A673 (cell line): ENCODE results near the gene FHIP2A. TPM values are rescaled to one million over a fixed set of nuclear protein-coding genes. Genes with fewer than 3 reads are reported as not detected.

Source experiments
- BruUV-seq: library from RNA; stranded (reverse); fragments of 400-500 nt; replicated peaks from 2 replicates; lab custom pipeline; 2021; lab: Mats Ljungman, UMichigan
- CTCF ChIA-PET: fragments of 300-600 bp; sonication (Branson Sonifier 250); formaldehyde crosslinking; loops from one replicate; lab custom pipeline; 2022; ENCODE audit warnings: antibody characterized with exemption; lab: Charles Lee
- POLR2A ChIA-PET: fragments of 300-600 bp; sonication (Branson Sonifier 250); formaldehyde crosslinking; loops from one replicate; lab custom pipeline; 2022; ENCODE audit warnings: antibody characterized with exemption; ENCODE audit not compliant: low non-redundant PET; lab: Charles Lee
- DNase-seq: peaks from one replicate; pipeline ENCODE4 v3.0.0-alpha.2; 2015; ENCODE audit warnings: low spot score
- H3K27ac ChIP-seq: fragments of 200-600 bp; sonication (generic); 2 replicates; pipeline ENCODE4 v1.5.1; 2016; ENCODE audit warnings: mixed run types, low read depth, mild to moderate bottlenecking, mixed read lengths, antibody characterized with exemption, low read length; ENCODE audit not compliant: poor library complexity, severe bottlenecking
- H3K27me3 ChIP-seq: fragments of 200-600 bp; sonication (generic); replicated peaks from 2 replicates; pipeline ENCODE4 v1.6.1; 2017; ENCODE audit warnings: mixed run types, low read depth, mild to moderate bottlenecking, mixed read lengths, antibody characterized with exemption, low read length; ENCODE audit not compliant: insufficient read depth, poor library complexity
- H3K36me3 ChIP-seq: fragments of 200-600 bp; sonication (generic); 2 replicates; pipeline ENCODE4 v1.6.1; 2016; ENCODE audit warnings: mixed run types, mild to moderate bottlenecking, mixed read lengths, antibody characterized with exemption, low read length; ENCODE audit not compliant: insufficient read depth, poor library complexity, severe bottlenecking
- H3K4me1 ChIP-seq: fragments of 200-600 bp; sonication (generic); 2 replicates; pipeline ENCODE4 v1.6.1; 2017; ENCODE audit warnings: mixed run types, mild to moderate bottlenecking, mixed read lengths, antibody characterized with exemption, low read length; ENCODE audit not compliant: insufficient read depth, poor library complexity, severe bottlenecking
- H3K4me3 ChIP-seq: fragments of 200-600 bp; sonication (generic); 2 replicates; pipeline ENCODE4 v1.5.1; 2016; ENCODE audit warnings: low read depth, mixed run types, mild to moderate bottlenecking, mixed read lengths, low read length; ENCODE audit not compliant: poor library complexity, severe bottlenecking
- H3K9me3 ChIP-seq: fragments of 200-600 bp; sonication (generic); 2 replicates; pipeline ENCODE4 v1.6.1; 2016; ENCODE audit warnings: mixed run types, low read depth, mild to moderate bottlenecking, mixed read lengths, antibody characterized with exemption, low read length; ENCODE audit not compliant: poor library complexity, severe bottlenecking
- EZH2 ChIP-seq: fragments of 200-600 bp; sonication (generic); IDR thresholded peaks from 2 replicates; pipeline ENCODE4 v1.6.1; 2017; ENCODE audit warnings: borderline replicate concordance, low read depth, mild to moderate bottlenecking, mixed read lengths, antibody characterized with exemption, low read length; ENCODE audit not compliant: poor library complexity, severe bottlenecking
- intact Hi-C: fragments of 100-400 bp; cut with micrococcal nuclease; formaldehyde crosslinking; loops from one replicate; pipeline ENCODE4 v1.10.0; 2022; ENCODE audit not compliant: unreplicated experiment
- total RNA-seq: library from RNA; stranded (reverse); gene quantifications from 2 replicates; pipeline ENCODE4 v1.2.3, GENCODE V29; 2021
- TF ChIP-seq, protein P1 (sequence below): fragments of 300-800, 200-600 bp; sonication (generic); conservative IDR thresholded peaks from 2 replicates; pipeline ENCODE4 v1.5.1; 2017; ENCODE audit warnings: low read depth, mild to moderate bottlenecking, antibody characterized with exemption, low read length, moderate library complexity, mixed read lengths

FHIP2A gene
- total RNA-seq, 1 experiment from 2014 or later, result 14.4 TPM

DNA sequence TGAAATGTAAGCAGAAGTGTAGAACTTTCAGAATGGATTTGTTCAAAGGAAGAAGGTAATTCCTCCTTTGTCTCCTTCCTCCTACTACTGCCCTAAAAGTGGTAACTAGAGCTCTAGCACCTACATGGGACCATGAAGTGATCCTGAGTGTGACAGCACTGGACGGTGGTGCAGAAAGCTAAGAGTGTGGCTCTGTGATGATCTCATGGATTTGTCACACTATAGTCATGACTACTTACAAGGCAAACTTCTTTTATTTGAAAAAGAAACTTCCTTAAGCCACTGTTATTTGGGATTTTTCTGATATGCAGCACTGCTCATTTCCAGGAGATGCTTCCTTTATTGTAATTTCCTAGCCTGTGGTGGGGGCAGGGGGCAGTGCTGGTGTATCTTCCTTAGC, 5.8 kb upstream of the FHIP2A start:
- H3K9me3 ChIP-seq, result no peaks in the 10 kb centered on the region
- BruUV-seq, result no TSS peak
- POLR2A ChIA-PET, result no interaction called here
- intact Hi-C loops, result no loop called here
- CTCF ChIA-PET, result no interaction called here
- TF ChIP-seq EZH2, result no peak
- TF ChIP-seq, protein P1, sequence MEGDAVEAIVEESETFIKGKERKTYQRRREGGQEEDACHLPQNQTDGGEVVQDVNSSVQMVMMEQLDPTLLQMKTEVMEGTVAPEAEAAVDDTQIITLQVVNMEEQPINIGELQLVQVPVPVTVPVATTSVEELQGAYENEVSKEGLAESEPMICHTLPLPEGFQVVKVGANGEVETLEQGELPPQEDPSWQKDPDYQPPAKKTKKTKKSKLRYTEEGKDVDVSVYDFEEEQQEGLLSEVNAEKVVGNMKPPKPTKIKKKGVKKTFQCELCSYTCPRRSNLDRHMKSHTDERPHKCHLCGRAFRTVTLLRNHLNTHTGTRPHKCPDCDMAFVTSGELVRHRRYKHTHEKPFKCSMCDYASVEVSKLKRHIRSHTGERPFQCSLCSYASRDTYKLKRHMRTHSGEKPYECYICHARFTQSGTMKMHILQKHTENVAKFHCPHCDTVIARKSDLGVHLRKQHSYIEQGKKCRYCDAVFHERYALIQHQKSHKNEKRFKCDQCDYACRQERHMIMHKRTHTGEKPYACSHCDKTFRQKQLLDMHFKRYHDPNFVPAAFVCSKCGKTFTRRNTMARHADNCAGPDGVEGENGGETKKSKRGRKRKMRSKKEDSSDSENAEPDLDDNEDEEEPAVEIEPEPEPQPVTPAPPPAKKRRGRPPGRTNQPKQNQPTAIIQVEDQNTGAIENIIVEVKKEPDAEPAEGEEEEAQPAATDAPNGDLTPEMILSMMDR, result no peak
- no peak overlapping the region for H3K4me3 ChIP-seq
- no peak for DNase-seq
- H3K27me3 ChIP-seq, result peaks cover 3% of the 10 kb centered on the region
- H3K36me3 ChIP-seq, result no peaks in the 10 kb centered on the region
- H3K4me1 ChIP-seq, result no peaks in the 10 kb centered on the region
- no peak overlapping the region for H3K27ac ChIP-seq

DNA sequence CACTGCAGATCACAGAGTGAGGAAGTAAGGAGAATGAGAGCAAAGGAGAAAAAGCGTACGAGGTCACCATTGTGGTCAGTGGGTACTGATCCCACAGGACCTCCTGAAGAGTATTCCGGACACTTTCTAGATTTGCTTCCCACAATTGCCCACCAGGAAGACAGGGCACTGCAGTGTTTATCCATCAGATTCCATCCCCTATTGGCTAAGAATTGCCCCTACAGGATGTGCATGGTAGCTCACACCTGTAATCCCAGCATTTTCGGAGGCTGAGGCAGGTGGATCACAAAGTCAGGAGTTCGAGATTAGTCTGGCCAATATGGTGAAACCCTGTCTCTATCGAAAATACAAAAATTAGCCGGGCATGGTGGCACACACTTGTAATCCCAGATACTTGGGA, 5.3 kb upstream of the FHIP2A start:
- intact Hi-C loops, result no loop called here

DNA sequence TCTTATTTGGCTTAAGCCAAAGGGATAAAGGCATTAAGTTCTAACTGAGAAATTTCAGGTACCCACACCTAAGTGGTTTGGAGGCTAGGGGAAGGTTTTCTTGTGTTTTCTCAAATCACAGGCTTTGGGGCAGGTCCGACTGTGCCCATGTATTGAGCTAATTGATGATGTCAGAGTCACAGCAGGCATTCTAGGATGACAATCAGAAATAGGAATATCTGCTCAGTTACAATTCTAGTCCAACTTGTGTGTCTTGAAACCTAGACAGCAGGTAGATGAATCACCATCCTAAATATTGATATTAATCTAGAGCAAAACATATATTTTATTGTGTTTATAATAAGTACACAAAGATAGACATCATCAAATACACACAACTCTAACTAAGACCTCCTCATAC, 2.3 kb upstream of the FHIP2A start:
- Histone ChIP-seq H3K36me3 (no peaks in the 10 kb centered on the region), H3K4me1 (no peaks in the 10 kb centered on the region), H3K9me3 (no peaks in the 10 kb centered on the region), H3K27me3 (peaks cover 3% of the 10 kb centered on the region), H3K27ac (no peak overlapping the region), H3K4me3 (no peak overlapping the region)
- ChIA-PET CTCF (no interaction called here), POLR2A (no interaction called here)
- no peak for DNase-seq
- intact Hi-C loops, result no loop called here
- no TSS peak for BruUV-seq
- no peak for TF ChIP-seq EZH2
- TF ChIP-seq, protein P1, result no peak

More for the DNA sequence above, 5.3 kb upstream of the FHIP2A start:
- Histone ChIP-seq H3K4me3 (no peak overlapping the region), H3K27me3 (peaks cover 3% of the 10 kb centered on the region), H3K27ac (no peak overlapping the region), H3K36me3 (no peaks in the 10 kb centered on the region), H3K9me3 (no peaks in the 10 kb centered on the region), H3K4me1 (no peaks in the 10 kb centered on the region)
- ChIA-PET POLR2A (no interaction called here), CTCF (no interaction called here)
- DNase-seq, result no peak
- TF ChIP-seq, protein P1, result no peak
- TF ChIP-seq EZH2, result no peak
- no TSS peak for BruUV-seq
